Stimulated activated naive CD8-positive, alpha-beta T cell treated with anti-CD3 and anti-CD28 coated beads, Interleukin-15, Interleukin-2, amounts not matched to agents 100 ng/mL and 50 ng/mL, for 24 hours (primary cell): Measurements from ENCODE around the gene DSCAML1.

Source experiments
- H3K27ac Mint-ChIP-seq: one replicate; pipeline ENCODE4 v1.8.0; 2021; ENCODE audit warnings: mild to moderate bottlenecking, mixed read lengths
- H3K27me3 Mint-ChIP-seq: one replicate; pipeline ENCODE4 v1.8.0; 2021; ENCODE audit warnings: mixed read lengths
- H3K36me3 Mint-ChIP-seq: one replicate; pipeline ENCODE4 v1.8.0; 2021; ENCODE audit warnings: low read depth, mixed read lengths
- H3K4me1 Mint-ChIP-seq: one replicate; pipeline ENCODE4 v1.8.0; 2021; ENCODE audit warnings: low read depth, mixed read lengths
- H3K4me3 Mint-ChIP-seq: one replicate; pipeline ENCODE4 v1.8.0; 2021; ENCODE audit warnings: mild to moderate bottlenecking, mixed read lengths
- H3K9me3 Mint-ChIP-seq: one replicate; pipeline ENCODE4 v1.8.0; 2021; ENCODE audit warnings: mixed read lengths

DSCAML1 gene

DNA sequence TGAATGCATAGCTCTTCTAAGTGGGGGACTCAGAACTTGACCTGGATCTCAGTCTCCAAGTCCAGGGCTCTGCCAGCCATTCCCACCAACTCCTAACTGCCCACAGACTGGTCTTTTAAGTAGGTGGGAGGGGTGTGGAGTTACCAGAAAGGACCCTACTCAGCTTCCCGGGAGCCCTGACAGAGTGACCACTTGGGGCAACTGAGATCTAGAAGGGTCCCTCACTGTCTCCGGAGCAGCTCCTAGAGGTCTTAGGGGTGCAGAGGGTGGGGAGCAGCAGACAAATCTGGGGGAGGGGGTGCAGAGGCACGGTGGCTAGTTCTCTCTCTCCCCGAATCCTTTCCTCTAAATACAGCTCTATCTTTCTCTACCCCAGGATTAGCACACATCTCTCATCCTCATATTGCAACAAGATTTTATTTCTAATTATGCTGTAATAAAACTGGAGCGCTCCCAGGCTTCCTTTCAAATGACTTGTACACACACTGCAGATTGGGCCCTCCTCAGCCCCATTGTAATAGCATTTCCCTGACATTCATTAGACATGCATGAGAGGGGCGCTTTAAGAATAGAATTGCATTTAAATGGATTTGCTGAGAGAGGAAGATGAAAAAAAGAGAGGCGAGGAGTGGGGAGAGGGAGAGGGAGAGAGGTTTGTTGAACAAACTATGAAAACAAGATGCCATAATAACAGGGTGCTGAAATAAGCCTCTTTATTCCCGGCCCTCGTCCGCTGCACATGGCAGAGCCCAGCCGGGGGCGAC lies 250.4 kb downstream of the DSCAML1 start:
- Mint-ChIP-seq H3K36me3 (no peaks in the 10 kb centered on the region), H3K4me1 (no peaks in the 10 kb centered on the region), H3K4me3 (no peak overlapping the region), H3K27me3 (no peaks in the 10 kb centered on the region), H3K9me3 (no peaks in the 10 kb centered on the region), H3K27ac (no peak overlapping the region)

DNA sequence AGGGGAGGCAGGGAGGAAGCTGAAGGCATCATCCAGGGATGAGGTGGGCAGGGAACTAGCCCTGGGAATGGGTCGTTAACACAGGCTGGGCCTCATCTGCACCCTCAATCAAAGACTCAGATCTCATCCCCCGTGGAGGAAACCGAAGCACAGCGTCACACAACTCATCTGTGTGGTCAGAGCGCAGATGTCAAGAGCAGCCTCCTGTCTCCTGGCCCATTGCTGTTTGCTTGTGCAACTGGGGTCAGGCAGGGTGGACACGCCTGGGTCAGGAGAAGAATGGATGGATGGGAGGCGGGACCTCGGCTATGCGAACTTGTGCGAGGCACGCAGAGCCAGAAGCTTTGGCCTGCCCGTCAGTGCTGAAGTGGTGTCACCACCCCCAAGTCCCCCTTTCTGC lies 251.3 kb downstream of the DSCAML1 start:
- Mint-ChIP-seq H3K4me1 (no peaks in the 10 kb centered on the region), H3K36me3 (no peaks in the 10 kb centered on the region), H3K27me3 (no peaks in the 10 kb centered on the region), H3K27ac (no peak overlapping the region), H3K9me3 (no peaks in the 10 kb centered on the region), H3K4me3 (no peak overlapping the region)

DNA sequence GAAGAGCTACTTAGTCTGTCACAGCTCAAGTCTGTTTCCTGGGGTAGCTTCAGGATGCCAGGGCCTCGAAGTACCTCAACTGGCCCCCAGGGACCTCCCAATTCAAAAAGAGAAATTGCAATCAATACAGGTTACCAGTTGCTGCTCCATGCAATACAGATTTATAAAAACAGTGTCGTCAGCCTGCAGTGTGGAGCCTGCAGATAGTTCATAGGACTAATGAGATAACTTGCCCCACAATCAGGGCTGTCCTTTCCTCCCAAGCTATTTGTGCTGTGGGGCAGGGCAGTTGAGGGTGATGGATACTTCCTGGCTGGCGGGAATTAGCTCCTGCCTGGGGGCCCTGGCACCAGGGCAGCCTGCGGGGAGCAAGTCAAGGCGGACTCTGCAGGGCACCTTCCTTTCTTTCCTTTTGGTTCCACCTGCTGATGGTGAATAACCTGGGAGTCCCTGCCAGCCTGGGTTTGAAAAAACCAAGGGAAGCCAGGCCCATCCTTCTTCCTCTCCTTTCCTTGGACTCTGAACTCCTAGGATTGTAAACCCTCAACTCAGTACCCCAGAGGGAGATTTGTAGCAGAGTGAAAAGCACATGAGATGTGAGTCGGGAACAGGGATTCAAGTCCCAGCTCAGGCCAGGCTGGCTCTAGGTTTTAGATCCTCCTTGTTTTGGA lies 252.8 kb downstream of the DSCAML1 start:
- Mint-ChIP-seq H3K4me3 (no peak overlapping the region), H3K27ac (no peak overlapping the region), H3K27me3 (no peaks in the 10 kb centered on the region), H3K4me1 (no peaks in the 10 kb centered on the region), H3K36me3 (no peaks in the 10 kb centered on the region), H3K9me3 (no peaks in the 10 kb centered on the region)

DNA sequence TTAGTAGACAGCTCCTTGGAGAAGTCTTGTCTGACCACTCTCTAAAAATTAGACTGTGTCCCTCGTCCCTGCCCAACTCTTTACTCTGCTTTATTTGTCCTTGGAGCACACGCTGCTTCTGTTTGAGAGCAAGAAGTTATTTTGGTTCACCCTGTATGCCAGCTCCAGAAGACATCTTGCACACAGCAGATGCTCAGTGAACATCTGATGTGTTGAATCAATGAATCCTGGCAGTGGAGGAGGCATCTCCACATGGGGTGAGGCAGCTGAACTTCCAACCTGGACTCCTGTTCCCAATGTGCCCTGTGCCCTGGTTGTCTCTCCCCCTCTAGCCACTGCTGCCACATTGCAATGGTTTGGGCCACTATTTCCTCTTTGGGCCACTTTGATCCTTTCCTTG lies 255.8 kb downstream of the DSCAML1 start:
- H3K4me3 Mint-ChIP-seq: no peak overlapping the region
- peaks cover 3% of the 10 kb centered on the region for H3K27me3 Mint-ChIP-seq
- no peaks in the 10 kb centered on the region for H3K36me3 Mint-ChIP-seq
- H3K9me3 Mint-ChIP-seq: no peaks in the 10 kb centered on the region
- no peak overlapping the region for H3K27ac Mint-ChIP-seq
- no peaks in the 10 kb centered on the region for H3K4me1 Mint-ChIP-seq

DNA sequence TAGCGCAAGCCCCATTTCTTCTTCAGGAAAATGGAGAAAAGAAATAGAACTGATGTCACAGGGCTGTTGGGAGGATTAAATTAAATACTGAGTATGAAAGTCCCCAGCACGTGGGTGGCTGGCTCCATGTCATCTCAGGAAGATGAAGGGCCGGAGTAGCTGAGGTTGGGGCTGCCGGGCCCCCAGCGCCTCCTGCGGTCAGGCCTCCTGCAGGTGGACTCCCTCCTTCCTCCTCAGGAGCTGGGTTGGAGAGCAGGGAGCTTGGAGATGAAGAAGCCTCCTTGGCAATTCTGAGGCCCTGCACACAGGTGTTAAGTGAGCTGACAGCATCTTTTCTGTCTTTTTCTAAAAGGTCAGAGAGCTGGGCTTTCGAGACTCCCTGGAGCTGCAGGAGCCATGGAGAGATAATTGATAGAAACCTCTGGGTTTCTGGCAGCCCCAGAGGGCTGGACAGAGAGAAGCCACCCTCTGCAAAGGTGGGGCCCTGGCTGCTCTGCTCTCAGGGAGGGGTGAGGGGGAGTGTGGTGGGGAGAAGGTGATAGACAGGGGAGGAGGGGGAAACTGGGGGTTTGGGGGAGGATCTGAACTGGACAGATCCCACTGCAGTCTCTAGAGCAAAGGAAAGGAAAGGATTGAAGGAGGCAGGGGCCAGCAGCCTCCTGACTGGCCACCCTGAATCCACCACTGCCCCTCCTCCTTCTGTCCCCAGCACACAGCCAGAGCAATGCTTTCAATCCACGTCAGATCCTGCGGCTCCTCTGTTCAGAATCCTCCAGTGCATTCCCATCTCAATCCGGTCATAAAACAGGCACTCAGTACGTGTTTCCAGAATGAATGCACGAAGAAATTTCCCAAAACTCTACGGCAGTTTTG lies 258.5 kb downstream of the DSCAML1 start:
- Mint-ChIP-seq H3K27ac (no peak overlapping the region), H3K4me3 (no peak overlapping the region), H3K36me3 (no peaks in the 10 kb centered on the region), H3K4me1 (no peaks in the 10 kb centered on the region), H3K9me3 (no peaks in the 10 kb centered on the region), H3K27me3 (peaks cover 3% of the 10 kb centered on the region)

DNA sequence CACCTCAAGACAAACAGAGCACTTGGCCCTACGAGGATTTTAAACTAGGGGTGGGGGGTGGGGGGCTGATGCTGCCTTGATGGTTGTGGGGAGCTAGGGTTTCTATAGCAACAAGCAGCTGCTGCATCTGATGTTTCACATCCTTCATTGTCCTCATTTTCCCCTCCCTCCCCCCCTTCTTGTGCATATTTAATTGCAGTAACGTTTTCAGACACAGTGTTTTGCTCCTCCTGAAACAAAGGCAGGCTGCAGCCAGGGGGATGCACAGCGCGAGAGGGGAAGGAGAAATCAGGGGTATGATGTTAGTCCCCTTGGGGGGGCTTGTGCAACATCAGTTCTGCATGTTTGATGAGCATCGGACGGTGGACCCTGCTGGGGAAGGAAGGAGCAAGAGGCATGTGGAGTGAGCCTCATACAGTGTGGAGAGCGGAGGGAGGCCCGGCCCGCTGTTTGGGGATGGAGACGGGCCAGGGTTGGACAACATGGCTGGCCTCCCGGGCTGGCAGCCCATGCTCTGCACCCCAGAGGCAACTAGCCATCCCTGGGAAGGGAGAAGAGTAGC lies 261.1 kb downstream of the DSCAML1 start:
- Mint-ChIP-seq H3K9me3 (no peaks in the 10 kb centered on the region), H3K4me1 (no peaks in the 10 kb centered on the region), H3K4me3 (no peak overlapping the region), H3K27me3 (peaks cover 3% of the 10 kb centered on the region), H3K27ac (no peak overlapping the region), H3K36me3 (no peaks in the 10 kb centered on the region)

DNA sequence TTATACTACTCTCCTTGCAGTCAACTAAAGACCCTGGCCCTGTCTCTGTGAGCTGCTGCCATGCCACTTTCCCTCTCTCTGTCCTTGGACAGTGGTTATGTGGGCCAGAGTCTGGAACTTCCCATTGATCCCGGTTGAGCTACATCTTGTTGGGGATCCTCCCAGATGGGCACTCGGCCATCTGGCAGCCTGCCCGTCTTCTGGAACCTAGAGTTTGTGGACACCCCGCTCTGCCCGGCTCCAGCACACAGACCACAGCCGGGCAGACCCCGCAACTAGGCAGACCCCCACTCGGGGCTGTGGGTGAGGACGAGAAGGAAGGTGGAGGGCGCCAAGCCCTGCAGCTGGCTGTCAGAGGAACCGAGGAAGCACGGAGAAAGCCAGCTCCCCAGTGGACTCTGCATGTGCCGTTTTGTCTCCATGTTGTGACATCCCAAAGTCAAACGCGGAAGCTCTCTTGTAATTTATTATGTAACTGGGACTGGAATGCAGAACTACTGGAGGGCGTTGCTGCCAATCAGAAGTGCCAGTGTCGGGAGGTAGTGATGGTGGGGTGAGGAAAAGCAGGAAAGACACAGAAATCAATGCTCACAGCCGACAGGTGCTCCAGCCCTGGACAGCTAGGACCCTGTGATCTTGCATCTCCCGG lies 261.7 kb downstream of the DSCAML1 start:
- Mint-ChIP-seq H3K27ac (no peak overlapping the region), H3K9me3 (no peaks in the 10 kb centered on the region), H3K4me1 (no peaks in the 10 kb centered on the region), H3K36me3 (no peaks in the 10 kb centered on the region), H3K4me3 (no peak overlapping the region), H3K27me3 (peaks cover 3% of the 10 kb centered on the region)

DNA sequence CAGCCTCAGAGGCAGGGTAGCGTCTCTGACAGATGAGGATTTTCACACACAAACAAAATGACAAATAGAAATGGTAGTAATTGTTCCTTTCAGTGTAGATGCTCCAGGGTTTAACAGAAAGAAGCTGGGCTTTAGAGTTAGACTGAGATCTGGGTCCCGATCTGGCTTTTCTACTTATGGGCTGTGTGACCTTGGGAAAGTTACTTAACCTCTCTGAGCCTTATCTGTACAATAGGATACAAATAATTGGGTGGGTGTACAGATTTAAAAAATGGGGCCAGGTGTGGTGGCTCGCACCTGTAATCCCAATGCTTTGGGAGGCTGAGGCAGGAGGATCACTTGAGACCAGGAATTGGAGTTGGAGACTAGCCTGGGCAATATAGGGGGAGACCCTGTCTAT lies 264.4 kb downstream of the DSCAML1 start:
- H3K27me3 Mint-ChIP-seq: no peaks in the 10 kb centered on the region
- H3K4me3 Mint-ChIP-seq: no peak overlapping the region
- no peaks in the 10 kb centered on the region for H3K36me3 Mint-ChIP-seq
- H3K4me1 Mint-ChIP-seq: no peaks in the 10 kb centered on the region
- no peaks in the 10 kb centered on the region for H3K9me3 Mint-ChIP-seq
- no peak overlapping the region for H3K27ac Mint-ChIP-seq

DNA sequence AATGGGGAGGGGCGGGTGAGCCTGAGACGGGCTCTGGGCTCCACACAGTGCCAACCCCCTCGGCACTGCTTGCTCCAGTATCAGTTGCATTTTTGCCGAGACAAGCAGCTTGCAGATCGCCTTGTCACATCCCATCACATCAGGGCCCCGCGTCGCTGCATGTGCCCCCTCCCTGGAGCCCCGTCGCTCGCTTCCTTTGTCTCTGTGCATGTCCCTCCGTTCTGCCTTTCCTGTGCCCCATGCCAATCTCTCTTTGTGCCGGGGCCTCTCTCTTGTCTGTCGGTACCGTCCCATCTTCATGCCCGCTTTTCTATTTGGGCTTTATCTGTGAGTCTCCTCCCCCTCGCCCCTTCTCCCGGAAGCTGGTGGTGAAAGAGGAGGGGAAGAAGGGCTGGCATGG lies 267.2 kb downstream of the DSCAML1 start:
- H3K27ac Mint-ChIP-seq: no peak overlapping the region
- no peaks in the 10 kb centered on the region for H3K36me3 Mint-ChIP-seq
- no peaks in the 10 kb centered on the region for H3K4me1 Mint-ChIP-seq
- no peaks in the 10 kb centered on the region for H3K27me3 Mint-ChIP-seq
- H3K4me3 Mint-ChIP-seq: no peak overlapping the region
- H3K9me3 Mint-ChIP-seq: no peaks in the 10 kb centered on the region

DNA sequence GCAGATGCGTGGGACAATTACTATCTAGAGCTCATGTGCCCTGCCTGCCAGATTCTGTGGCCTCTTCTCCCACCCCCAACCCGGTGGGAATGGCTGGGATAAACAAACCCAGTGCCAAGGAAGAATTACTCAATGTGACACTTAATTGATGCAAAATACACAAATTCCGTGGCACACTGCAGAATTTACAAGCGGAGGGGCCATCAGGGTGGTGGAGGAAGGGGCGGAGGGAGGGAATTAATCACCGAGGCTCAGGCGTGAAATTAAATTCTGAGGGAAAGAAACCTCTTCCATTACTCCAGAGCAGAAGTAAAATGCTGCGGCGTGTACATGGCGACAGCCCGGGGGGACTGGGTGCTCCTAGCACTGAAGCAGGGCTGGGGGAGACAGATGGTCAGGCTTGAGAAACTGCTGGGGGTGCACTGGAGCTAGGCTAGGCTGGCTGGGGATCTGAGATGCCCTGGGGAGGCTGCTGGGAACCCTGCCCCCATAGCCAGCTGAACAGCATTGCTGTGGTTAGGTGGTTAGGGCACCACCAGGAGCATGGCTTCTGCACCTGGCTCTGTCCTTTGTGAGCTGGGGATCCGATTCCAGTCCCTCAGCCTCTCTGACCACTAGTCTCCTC lies 268.8 kb downstream of the DSCAML1 start:
- Mint-ChIP-seq H3K27me3 (no peaks in the 10 kb centered on the region), H3K36me3 (no peaks in the 10 kb centered on the region), H3K27ac (no peak overlapping the region), H3K9me3 (no peaks in the 10 kb centered on the region), H3K4me3 (no peak overlapping the region), H3K4me1 (no peaks in the 10 kb centered on the region)

DNA sequence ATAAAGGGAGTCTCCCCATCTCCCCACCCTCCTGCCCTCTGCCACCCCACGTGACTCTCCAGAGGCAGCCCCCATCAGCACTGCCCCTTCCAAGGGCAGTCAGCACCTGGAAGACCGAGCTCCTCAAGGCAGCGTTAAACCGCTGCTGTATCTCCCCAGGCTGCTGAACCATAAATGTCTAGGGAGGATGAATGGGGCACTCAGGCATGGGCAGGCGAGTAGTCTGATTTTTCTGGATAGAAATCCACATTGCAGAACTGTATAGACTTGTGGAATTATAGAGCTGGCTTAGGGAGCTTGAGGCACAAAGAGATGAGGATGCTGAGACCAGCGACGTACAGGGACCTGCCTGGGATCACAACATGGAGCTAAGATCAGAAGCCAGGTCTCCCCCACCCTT lies 269.7 kb downstream of the DSCAML1 start:
- H3K27ac Mint-ChIP-seq: no peak overlapping the region
- no peaks in the 10 kb centered on the region for H3K9me3 Mint-ChIP-seq
- no peaks in the 10 kb centered on the region for H3K27me3 Mint-ChIP-seq
- H3K36me3 Mint-ChIP-seq: no peaks in the 10 kb centered on the region
- no peaks in the 10 kb centered on the region for H3K4me1 Mint-ChIP-seq
- no peak overlapping the region for H3K4me3 Mint-ChIP-seq

DNA sequence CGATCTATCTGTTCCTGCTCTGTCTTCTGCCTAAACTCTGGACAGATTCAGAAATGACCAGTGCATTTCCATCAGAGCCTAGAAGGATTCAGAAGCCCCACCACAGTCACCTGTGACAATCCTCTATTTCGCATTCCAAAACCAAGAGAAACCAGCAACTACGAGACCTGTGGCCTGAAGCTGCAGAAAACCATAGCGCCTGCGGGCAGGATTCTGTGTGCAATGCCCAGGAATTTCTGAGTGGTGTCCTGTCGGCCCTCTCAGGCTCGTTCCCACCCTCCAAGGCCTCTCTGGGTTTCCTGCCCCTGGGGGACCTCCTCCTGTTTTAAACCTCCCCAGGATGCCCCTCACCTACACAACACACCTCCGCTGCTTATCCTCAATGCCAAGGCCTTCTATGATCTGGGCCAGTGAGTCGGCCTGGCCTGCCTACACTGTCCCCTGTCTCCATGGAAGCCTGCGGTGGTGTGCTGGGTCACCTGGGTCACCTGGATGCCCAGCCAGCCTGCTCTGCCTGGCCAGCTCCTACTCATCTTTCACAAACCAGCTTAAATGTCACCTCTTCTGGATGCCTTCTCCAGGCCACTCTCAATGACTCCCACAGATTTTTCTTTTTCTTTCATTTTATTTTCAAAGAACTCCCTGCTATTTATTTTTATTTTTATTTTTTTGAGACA lies 271.0 kb downstream of the DSCAML1 start:
- Mint-ChIP-seq H3K27me3 (no peaks in the 10 kb centered on the region), H3K27ac (no peak overlapping the region)

DNA sequence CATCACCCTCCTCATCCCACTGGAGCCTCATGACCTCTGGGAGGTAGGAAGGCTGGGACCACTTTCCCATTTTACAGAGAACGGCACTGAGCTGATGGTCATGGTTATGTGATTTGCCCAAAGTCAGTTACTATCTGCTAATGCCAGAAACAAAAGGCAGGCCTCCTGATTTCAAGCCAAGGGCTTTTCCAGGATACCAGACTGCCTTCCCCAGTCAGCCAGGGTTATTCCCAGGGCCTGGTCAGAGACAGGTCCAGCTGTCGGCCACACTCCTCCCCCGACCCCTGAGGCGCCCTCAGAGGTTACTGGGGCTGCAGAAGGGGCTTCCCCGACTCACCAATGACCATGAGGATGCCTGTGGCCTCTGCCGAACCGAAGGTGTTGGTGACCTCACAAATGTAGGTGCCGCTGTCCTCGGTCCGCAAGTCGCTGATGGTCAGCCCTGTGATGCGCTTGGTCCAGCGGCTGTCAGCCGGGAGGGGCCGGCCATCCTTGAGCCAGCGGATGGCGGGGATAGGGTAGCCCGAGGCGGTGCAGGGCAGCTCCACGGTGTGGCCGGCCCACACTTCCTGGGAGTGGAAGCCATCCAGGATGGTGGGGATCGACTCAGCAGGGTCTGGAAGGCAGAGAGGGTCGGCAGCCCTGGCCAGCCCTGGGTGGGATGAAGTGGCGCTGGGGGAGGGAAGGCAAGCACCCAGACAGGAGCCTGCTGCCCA lies 272.4 kb downstream of the DSCAML1 start:
- H3K36me3 Mint-ChIP-seq: no peaks in the 10 kb centered on the region
- H3K9me3 Mint-ChIP-seq: no peaks in the 10 kb centered on the region
- H3K27me3 Mint-ChIP-seq: no peaks in the 10 kb centered on the region
- H3K4me1 Mint-ChIP-seq: no peaks in the 10 kb centered on the region
- H3K27ac Mint-ChIP-seq: no peak overlapping the region
- H3K4me3 Mint-ChIP-seq: no peak overlapping the region

More for the DNA sequence above, 271.0 kb downstream of the DSCAML1 start:
- H3K4me1 Mint-ChIP-seq: no peaks in the 10 kb centered on the region
- no peak overlapping the region for H3K4me3 Mint-ChIP-seq
- no peaks in the 10 kb centered on the region for H3K36me3 Mint-ChIP-seq
- no peaks in the 10 kb centered on the region for H3K9me3 Mint-ChIP-seq
